Measurements from ENCODE around the gene LRRC18. TPM values are rescaled to one million over a fixed set of nuclear protein-coding genes. Genes with fewer than 3 reads are reported as not detected.
A peak's percentile ranks its signal among the peaks of the same experiment; 100 is the strongest.

The LRRC18 gene
- total RNA-seq, 1 experiment from 2014 or later = not detected

- Histone ChIP-seq H3K9me3 (replicated peaks) (no peaks in the 10 kb centered on the region), H3K27me3 (no peaks in the 10 kb centered on the region), H3K4me1 (no peaks in the 10 kb centered on the region), H3K4me3 (no peak overlapping the region), H3K36me3 (no peaks in the 10 kb centered on the region), H3K27ac (no peak overlapping the region)
- DNase-seq = no peak
Observed at GRCh38 chr10:48957361-48958151, 17.9 kb upstream of the LRRC18 start.

DNA sequence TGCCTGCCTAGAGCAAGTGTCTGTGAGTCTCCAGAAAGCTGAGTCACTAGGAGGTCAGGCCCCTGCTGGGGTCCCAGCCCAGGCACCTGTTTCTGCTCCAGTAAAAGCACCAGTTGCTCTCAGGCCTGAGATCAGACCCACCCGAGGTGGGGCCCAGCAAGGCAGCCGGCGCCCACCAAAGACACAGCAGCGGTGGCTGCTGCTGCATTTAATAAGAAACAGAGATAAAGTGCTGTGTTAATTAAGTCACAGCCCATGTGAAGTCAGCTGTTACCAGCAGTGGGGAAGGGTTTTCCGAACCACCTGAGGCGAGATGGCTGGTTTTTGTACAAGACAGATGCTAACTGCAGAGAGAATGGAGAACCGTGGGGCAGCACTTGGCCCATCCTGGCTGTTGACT is 12.1 kb upstream of the LRRC18 start:
- Histone ChIP-seq H3K4me3 (no peak overlapping the region), H3K36me3 (no peaks in the 10 kb centered on the region), H3K4me1 (no peaks in the 10 kb centered on the region), H3K27ac (no peak overlapping the region), H3K9me3 (replicated peaks) (no peaks in the 10 kb centered on the region), H3K27me3 (no peaks in the 10 kb centered on the region)
- peak in 1 of 2 experiments; percentile 9 for DNase-seq

GRCh38 chr10:48948470-48949037 is 8.9 kb upstream of the LRRC18 start:
- no peak for DNase-seq
- Histone ChIP-seq H3K27me3 (no peaks in the 10 kb centered on the region), H3K4me3 (no peak overlapping the region), H3K9me3 (replicated peaks) (no peaks in the 10 kb centered on the region), H3K4me1 (no peaks in the 10 kb centered on the region), H3K36me3 (no peaks in the 10 kb centered on the region), H3K27ac (no peak overlapping the region)

DNA sequence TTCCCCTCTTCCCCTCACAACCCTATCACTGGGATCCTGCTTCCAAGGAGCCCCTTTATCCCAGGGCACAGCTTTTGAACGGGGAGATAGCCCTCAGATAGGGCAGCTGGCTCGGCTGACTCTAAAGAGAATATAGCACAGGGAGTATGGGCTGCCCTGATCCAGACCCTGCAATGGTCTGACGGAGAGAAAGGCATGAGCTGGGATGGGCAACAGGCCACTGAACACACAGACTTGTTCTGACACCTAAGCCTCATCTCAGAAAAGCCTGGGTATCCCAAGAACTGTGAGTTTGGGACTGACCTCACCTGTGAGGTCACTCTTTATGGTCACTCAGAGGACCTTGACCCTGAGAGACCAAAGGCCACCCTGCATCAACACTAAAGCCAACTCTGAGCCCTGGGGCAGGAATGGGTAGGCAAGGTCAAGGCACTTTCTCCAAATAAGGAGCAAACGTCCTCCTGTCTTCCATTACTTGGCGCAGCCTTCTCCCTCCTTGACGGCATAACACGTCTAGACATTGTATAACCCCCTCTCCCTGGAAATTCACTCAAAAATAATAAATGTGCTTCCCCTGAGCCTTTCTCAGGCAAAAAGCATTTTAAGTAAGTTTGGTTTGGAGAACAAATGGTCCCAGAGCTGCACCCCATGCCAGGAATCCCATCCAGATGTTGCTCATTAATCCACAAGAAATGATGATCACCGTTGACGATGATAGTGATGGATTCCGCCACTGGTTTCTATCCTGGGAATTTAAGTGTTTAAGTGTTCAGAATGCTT is 8.2 kb upstream of the LRRC18 start:
- no peaks in the 10 kb centered on the region for H3K36me3 ChIP-seq
- H3K4me1 ChIP-seq = no peaks in the 10 kb centered on the region
- no peak for DNase-seq
- no peaks in the 10 kb centered on the region for H3K9me3 ChIP-seq (replicated peaks)
- no peaks in the 10 kb centered on the region for H3K27me3 ChIP-seq
- H3K4me3 ChIP-seq = no peak overlapping the region
- H3K27ac ChIP-seq = no peak overlapping the region

DNA sequence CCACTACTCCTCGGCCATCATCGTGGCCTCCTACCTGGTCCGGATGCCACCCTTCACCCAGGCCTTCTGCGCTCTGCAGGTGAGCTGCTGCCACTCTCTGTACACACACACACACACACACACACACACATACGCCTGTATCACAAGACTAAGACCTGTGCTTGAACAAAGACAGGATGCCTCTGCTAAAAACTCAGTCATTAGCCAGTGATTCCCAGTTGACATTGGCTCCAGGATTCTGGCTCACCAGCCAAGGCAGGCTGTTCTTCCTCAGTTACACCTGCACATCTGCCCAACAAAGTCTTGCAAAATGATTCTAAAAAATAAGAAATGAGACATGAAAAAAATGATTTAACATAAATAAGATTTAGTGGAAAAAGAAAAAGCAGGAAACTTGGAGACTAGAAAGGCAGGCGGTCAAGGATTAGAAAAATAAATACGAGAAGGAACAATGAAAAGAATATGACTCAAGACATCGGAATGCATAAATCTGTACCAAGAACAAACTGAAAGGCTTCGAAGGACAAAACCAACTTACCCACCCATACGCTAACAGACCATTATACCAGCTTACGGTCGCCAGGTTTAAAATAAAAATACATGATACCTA is 7.4 kb upstream of the LRRC18 start:
- no peaks in the 10 kb centered on the region for H3K36me3 ChIP-seq
- no peak overlapping the region for H3K27ac ChIP-seq
- no peaks in the 10 kb centered on the region for H3K27me3 ChIP-seq
- DNase-seq = no peak
- H3K9me3 ChIP-seq (replicated peaks) = no peaks in the 10 kb centered on the region
- no peak overlapping the region for H3K4me3 ChIP-seq
- H3K4me1 ChIP-seq = no peaks in the 10 kb centered on the region

DNA sequence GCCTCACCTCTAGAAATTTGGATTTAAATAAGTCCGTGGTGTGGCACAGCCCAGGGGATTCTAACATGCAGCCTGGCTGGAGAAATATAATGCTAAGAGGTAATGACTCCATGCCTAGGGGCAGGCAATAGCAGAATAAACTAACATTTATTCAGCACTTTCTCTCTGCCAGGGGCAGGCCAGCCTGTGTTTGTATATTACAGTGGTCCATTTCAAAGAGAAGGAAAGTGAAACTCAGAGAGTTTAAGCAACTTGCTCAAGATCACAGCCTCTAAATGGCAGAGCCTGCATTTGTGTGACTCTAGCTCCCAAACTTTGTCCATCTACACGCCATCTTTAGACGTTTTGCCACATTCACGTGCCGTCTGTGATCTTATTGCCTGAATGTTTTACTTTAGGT is 6.7 kb upstream of the LRRC18 start:
- H3K27me3 ChIP-seq = no peaks in the 10 kb centered on the region
- H3K4me3 ChIP-seq = no peak overlapping the region
- H3K27ac ChIP-seq = no peak overlapping the region
- no peak for DNase-seq
- no peaks in the 10 kb centered on the region for H3K4me1 ChIP-seq
- H3K9me3 ChIP-seq (replicated peaks) = no peaks in the 10 kb centered on the region
- H3K36me3 ChIP-seq = no peaks in the 10 kb centered on the region

- Histone ChIP-seq H3K4me1 (no peaks in the 10 kb centered on the region), H3K27me3 (no peaks in the 10 kb centered on the region), H3K4me3 (no peak overlapping the region), H3K36me3 (no peaks in the 10 kb centered on the region), H3K27ac (no peak overlapping the region), H3K9me3 (replicated peaks) (no peaks in the 10 kb centered on the region)
- DNase-seq = no peak
Observed at GRCh38 chr10:48945441-48946130, 5.9 kb upstream of the LRRC18 start.

DNA sequence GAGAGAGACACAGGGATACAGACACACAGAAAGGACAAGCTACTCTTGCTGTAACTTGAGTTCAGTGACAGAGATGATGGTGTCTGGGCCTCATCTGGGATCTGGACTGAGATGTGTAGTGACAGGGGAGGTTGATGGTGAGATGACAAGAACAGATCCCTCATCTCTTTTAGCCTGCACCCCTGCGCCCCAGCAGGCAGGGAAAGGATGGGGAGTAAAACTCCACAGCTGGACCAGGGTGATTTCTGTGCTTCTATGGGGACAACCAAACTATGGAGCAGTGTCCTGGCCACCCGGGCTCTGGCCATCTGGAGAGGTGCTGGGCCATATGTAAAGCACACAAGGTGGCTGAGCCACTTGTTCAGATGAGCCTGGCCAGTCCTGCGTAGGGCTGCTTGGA is 4.5 kb upstream of the LRRC18 start:
- no peaks in the 10 kb centered on the region for H3K27me3 ChIP-seq
- H3K27ac ChIP-seq = no peak overlapping the region
- H3K4me1 ChIP-seq = no peaks in the 10 kb centered on the region
- H3K36me3 ChIP-seq = no peaks in the 10 kb centered on the region
- no peak overlapping the region for H3K4me3 ChIP-seq
- H3K9me3 ChIP-seq (replicated peaks) = no peaks in the 10 kb centered on the region
- DNase-seq = no peak

DNA sequence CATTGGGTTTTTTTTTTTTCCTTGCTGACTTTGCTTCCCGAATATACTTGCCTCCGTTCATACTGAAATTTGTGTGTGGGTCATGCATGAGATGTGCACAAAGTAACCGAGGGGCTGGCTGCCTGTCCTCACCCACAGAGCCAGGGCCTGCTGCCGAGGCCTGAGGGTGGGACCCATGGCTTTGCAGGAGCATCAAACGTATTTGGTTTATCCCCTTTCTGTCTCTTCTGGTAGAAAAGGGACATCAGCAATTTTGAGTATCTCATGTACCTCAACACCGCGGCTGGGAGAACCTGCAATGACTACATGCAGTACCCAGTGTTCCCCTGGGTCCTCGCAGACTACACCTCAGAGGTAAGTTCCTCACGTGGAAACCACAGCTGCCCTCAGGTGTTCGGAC is 3.5 kb upstream of the LRRC18 start:
- Histone ChIP-seq H3K36me3 (no peaks in the 10 kb centered on the region), H3K27me3 (no peaks in the 10 kb centered on the region), H3K4me3 (no peak overlapping the region), H3K27ac (no peak overlapping the region), H3K4me1 (no peaks in the 10 kb centered on the region), H3K9me3 (replicated peaks) (no peaks in the 10 kb centered on the region)
- no peak for DNase-seq

DNA sequence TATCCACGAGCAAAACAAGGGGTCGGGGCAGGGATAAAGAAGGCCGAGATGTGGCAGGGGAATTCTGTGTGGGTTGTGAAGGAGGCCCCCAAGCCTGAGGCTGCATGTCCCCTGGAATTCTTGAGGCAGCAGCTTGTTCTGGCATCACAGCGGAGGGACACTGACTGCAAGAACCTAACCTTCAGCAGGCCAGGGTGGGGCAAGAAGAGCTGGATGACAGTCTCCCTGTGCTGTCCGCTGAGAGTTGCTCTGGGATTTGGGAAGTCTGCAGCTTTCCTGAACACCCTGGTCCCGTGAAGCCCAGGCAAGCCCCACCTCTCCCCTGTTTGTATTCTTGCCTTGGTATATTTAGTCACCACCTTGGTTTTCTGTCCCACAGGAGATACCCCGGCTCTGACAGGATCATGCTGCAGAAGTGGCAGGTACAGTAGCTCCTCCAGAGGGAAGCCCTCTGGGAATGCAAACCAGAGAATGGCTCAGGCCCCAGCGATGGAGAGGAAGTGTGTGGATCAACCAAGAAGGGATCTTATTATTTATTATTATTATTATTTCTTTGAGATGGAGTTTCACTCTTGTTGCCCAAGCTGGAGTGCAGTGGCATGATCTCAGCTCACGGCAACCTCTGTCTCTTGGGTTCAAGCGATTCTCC is 1.9 kb upstream of the LRRC18 start:
- Histone ChIP-seq H3K27ac (no peak overlapping the region), H3K27me3 (no peaks in the 10 kb centered on the region), H3K36me3 (no peaks in the 10 kb centered on the region), H3K4me1 (no peaks in the 10 kb centered on the region), H3K4me3 (no peak overlapping the region), H3K9me3 (replicated peaks) (no peaks in the 10 kb centered on the region)
- no peak for DNase-seq

- Histone ChIP-seq H3K36me3 (no peaks in the 10 kb centered on the region), H3K4me1 (no peaks in the 10 kb centered on the region), H3K27me3 (no peaks in the 10 kb centered on the region), H3K9me3 (replicated peaks) (no peaks in the 10 kb centered on the region), H3K4me3 (no peak overlapping the region), H3K27ac (no peak overlapping the region)
- no peak for DNase-seq
Observed at GRCh38 chr10:48940958-48941357, 1.3 kb upstream of the LRRC18 start.

DNA sequence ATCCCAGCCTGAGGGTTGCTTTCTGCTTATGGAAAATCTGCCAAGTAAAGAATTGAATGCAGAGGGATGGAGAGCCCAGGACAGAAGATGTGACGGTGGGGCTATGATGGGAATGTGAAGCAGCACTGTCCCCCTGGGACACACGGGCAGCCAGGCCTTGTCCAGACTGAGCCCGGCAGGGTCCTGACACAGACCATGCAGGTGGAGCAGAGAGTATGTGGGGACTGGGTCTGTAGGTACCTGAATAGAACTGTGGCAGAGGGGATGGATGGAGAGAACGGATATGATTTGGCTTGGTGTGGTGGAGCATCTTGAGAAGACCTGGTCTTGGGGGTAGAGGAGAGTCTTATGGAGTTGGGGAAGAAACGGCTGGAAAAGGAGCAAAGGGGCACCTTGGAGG is 732 bp upstream of the LRRC18 start:
- no peaks in the 10 kb centered on the region for H3K4me1 ChIP-seq
- DNase-seq = no peak
- no peaks in the 10 kb centered on the region for H3K36me3 ChIP-seq
- no peaks in the 10 kb centered on the region for H3K27me3 ChIP-seq
- H3K9me3 ChIP-seq (replicated peaks) = no peaks in the 10 kb centered on the region
- H3K4me3 ChIP-seq = no peak overlapping the region
- no peak overlapping the region for H3K27ac ChIP-seq

GRCh38 chr10:48938990-48939536 is 577 bp downstream of the LRRC18 start:
- no peaks in the 10 kb centered on the region for H3K4me1 ChIP-seq
- no peaks in the 10 kb centered on the region for H3K36me3 ChIP-seq
- DNase-seq = no peak
- H3K4me3 ChIP-seq = no peak overlapping the region
- H3K27me3 ChIP-seq = no peaks in the 10 kb centered on the region
- H3K9me3 ChIP-seq (replicated peaks) = no peaks in the 10 kb centered on the region
- H3K27ac ChIP-seq = no peak overlapping the region

GRCh38 chr10:48938281-48938680 is 1.4 kb downstream of the LRRC18 start:
- no peaks in the 10 kb centered on the region for H3K27me3 ChIP-seq
- no peaks in the 10 kb centered on the region for H3K9me3 ChIP-seq (replicated peaks)
- DNase-seq = no peak
- no peaks in the 10 kb centered on the region for H3K4me1 ChIP-seq
- no peak overlapping the region for H3K4me3 ChIP-seq
- no peaks in the 10 kb centered on the region for H3K36me3 ChIP-seq
- no peak overlapping the region for H3K27ac ChIP-seq

Measured in SJCRH30 (cell line).